Neuronal stem cell (in vitro differentiated cells): ENCODE results near the gene CBX4.

Source experiments
- DNase-seq: peaks from one replicate; pipeline ENCODE4 v3.0.0-alpha.2; 2013; ENCODE audit warnings: low spot score
- H2AFZ ChIP-seq: one replicate; pipeline ENCODE4 v1.6.1; 2013; ENCODE audit warnings: mild to moderate bottlenecking, low read length, inconsistent platforms
- H2AK5ac ChIP-seq: 2 replicates; pipeline ENCODE4 v1.6.1; 2013; ENCODE audit warnings: low read depth, mild to moderate bottlenecking, inconsistent platforms, low read length, moderate library complexity, mixed read lengths
- H2BK120ac ChIP-seq: 2 replicates; pipeline ENCODE4 v1.6.1; 2013; ENCODE audit warnings: low read depth, mild to moderate bottlenecking, inconsistent platforms, low read length, moderate library complexity, mixed read lengths
- H2BK12ac ChIP-seq: one replicate; pipeline ENCODE4 v1.6.1; 2013; ENCODE audit warnings: low read length, inconsistent platforms
- H2BK15ac ChIP-seq: 2 replicates; pipeline ENCODE4 v1.6.1; 2013; ENCODE audit warnings: mild to moderate bottlenecking, low read length, inconsistent platforms, mixed read lengths
- H2BK5ac ChIP-seq: one replicate; pipeline ENCODE4 v1.6.1; 2013; ENCODE audit warnings: inconsistent platforms, mild to moderate bottlenecking, low read length, moderate library complexity
- H3K14ac ChIP-seq: one replicate; pipeline ENCODE4 v1.6.1; 2013; ENCODE audit warnings: low read length, inconsistent platforms
- H3K18ac ChIP-seq: 2 replicates; pipeline ENCODE4 v1.6.1; 2013; ENCODE audit warnings: low read length, inconsistent platforms
- H3K23ac ChIP-seq: 2 replicates; pipeline ENCODE4 v1.6.1; 2013; ENCODE audit warnings: low read depth, mild to moderate bottlenecking, mixed read lengths, low read length, inconsistent platforms; ENCODE audit not compliant: poor library complexity
- H3K27ac ChIP-seq: replicated peaks from 3 replicates; pipeline ENCODE4 v1.5.1; 2013; ENCODE audit warnings: low read length, inconsistent platforms
- H3K27me3 ChIP-seq, 3 experiments: 2 replicates each; pipeline ENCODE4 v1.6.1; 2013; ENCODE audit warnings: low read length in 3 of 3, mild to moderate bottlenecking in 2 of 3, inconsistent platforms in 1 of 3, low read depth in 1 of 3, mixed read lengths in 1 of 3, moderate library complexity in 1 of 3; ENCODE audit not compliant: control insufficient read depth in 3 of 3, insufficient read depth in 3 of 3
- H3K36me3 ChIP-seq, 2 donors: replicated peaks in 1 of 2; 2 replicates each; pipeline ENCODE4 v1.6.1; 2013; ENCODE audit warnings: low read length in 2 of 2; ENCODE audit not compliant: control insufficient read depth in 2 of 2, insufficient read depth in 2 of 2
- H3K4ac ChIP-seq: 2 replicates; pipeline ENCODE4 v1.6.1; 2013; ENCODE audit warnings: inconsistent platforms, mild to moderate bottlenecking, low read length, moderate library complexity
- H3K4me1 ChIP-seq, 2 donors: 1 replicate in 1 of 2; 2 replicates in 1 of 2; pipeline ENCODE4 v1.6.1; 2013; ENCODE audit warnings: low read length in 2 of 2, low read depth in 1 of 2; ENCODE audit not compliant: control insufficient read depth in 2 of 2, insufficient read depth in 1 of 2
- H3K4me2 ChIP-seq: one replicate; pipeline ENCODE4 v1.6.1; 2013; ENCODE audit warnings: mild to moderate bottlenecking, low read length, inconsistent platforms; ENCODE audit not compliant: insufficient read depth, poor library complexity, severe bottlenecking
- H3K4me3 ChIP-seq, 2 donors: 2 replicates each; pipeline ENCODE4 v1.5.1; 2013; ENCODE audit warnings: low read length in 2 of 2, mild to moderate bottlenecking in 2 of 2, inconsistent platforms in 1 of 2, moderate library complexity in 1 of 2
- H3K79me1 ChIP-seq: one replicate; pipeline ENCODE4 v1.6.1; 2013; ENCODE audit warnings: low read depth, mild to moderate bottlenecking, inconsistent platforms, low read length, moderate library complexity
- H3K9ac ChIP-seq: one replicate; pipeline ENCODE4 v1.6.1; 2013; ENCODE audit warnings: mild to moderate bottlenecking, low read depth, low read length, inconsistent platforms; ENCODE audit not compliant: poor library complexity
- H3K9me3 ChIP-seq, 2 donors: replicated peaks in 1 of 2; 2 replicates each; pipeline versions ENCODE3 to v1.6.1; 2013; ENCODE audit warnings: low read length in 2 of 2, mild to moderate bottlenecking in 2 of 2, inconsistent platforms in 1 of 2, low read depth in 1 of 2, mixed read lengths in 1 of 2, moderate library complexity in 1 of 2; ENCODE audit not compliant: control insufficient read depth in 2 of 2, insufficient read depth in 1 of 2
- H4K8ac ChIP-seq: one replicate; pipeline ENCODE4 v1.6.1; 2013; ENCODE audit warnings: low read depth, mild to moderate bottlenecking, inconsistent platforms, low read length, moderate library complexity
- H4K91ac ChIP-seq: one replicate; pipeline ENCODE4 v1.6.1; 2013; ENCODE audit warnings: low read length, low read depth, mild to moderate bottlenecking, inconsistent platforms; ENCODE audit not compliant: poor library complexity
- WGBS, 2 donors: extraction: QIAGEN DNeasy Blood & Tissue Kit; methylation state at CpG; one replicate each; pipeline ENCODE4 v1.1.7; 2013; ENCODE audit warnings: missing lambda C conversion rate in 2 of 2, mixed read lengths in 1 of 2; ENCODE audit not compliant: insufficient read length in 2 of 2, insufficient replicate concordance in 1 of 2; ENCODE audit errors: extremely low coverage in 2 of 2; 5-methylcytosine and 5-hydroxymethylcytosine counted together

Gene CBX4

DNA sequence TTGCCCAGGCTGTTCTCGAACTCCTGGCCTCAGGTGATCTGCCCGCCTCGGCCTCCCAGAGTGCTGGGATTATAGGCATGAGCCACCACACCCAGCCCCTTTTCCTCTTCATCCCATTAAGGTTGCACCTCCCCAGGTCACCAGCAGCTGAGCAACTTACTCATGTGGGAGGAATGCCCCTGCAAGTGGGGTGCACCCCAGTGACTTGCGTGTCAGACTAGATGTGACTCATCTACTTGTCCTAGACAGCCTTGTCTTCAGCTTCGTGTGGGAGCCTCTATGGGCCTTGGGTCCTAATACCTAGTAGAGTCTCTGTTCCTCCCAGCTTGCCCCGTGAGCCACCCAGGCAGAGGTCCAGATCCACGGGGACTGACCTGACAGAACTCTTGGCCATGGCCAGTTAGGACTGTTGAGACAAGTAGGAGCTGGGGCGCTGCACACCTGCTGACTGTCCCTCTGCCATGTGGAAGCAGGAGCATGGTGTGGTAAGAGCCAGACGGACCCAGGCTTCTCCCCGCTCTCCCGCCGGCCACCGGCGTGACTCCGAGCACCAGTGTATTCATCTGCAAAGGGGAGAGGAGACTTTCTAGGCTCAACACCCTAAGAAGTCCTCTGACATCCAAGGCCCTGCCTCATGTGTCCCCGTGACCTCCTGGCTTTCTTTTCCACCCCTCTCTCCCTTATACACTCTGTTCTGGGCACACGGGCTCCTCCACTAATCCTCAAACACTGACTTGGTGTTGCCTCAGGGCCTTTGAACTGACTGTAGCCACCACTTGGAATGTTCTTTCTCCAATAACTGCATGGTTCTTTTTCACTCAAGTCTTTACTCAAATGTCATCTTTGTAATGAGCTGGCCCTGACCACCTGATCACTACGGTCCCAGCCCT lies 11.6 kb upstream of the CBX4 start:
- no peak for DNase-seq
- peak overlapping the region; percentile 77 for H3K18ac ChIP-seq
- H3K23ac ChIP-seq, result peak overlapping the region; percentile 17
- no peaks in the 10 kb centered on the region for H3K9me3 ChIP-seq
- H3K36me3 ChIP-seq, result no peaks in the 10 kb centered on the region
- H2BK120ac ChIP-seq, result peak overlapping the region; percentile 34
- H3K27me3 ChIP-seq, result peaks cover 0 to 27% (median 2%) of the 10 kb centered on the region in 3 experiments
- H3K79me1 ChIP-seq, result no peaks in the 10 kb centered on the region
- peak overlapping the region; percentile 24 for H3K4ac ChIP-seq
- H3K14ac ChIP-seq, result no peak overlapping the region
- peak overlapping the region in 1 of 2 donors; percentile 4 for H3K4me3 ChIP-seq
- no peak overlapping the region for H2AFZ ChIP-seq
- WGBS, 2 donors, result no CpG with 5 or more reads among the region's 18 CpGs
- peak overlapping the region; percentile 99 for H2BK12ac ChIP-seq
- peak overlapping the region; percentile 84 for H2BK15ac ChIP-seq
- H3K4me2 ChIP-seq, result no peak overlapping the region
- H2BK5ac ChIP-seq, result peak overlapping the region; percentile 85
- no peak overlapping the region for H3K27ac ChIP-seq
- peaks cover 7% of the 10 kb centered on the region in 2 donors for H3K4me1 ChIP-seq
- H4K91ac ChIP-seq, result no peak overlapping the region
- no peak overlapping the region for H4K8ac ChIP-seq
- peak overlapping the region; percentile 93 for H2AK5ac ChIP-seq
- H3K9ac ChIP-seq, result no peak overlapping the region

GRCh38 chr17:79849953-79850352 lies 10.7 kb upstream of the CBX4 start:
- H3K4me3 ChIP-seq, result no peak overlapping the region
- peak overlapping the region; percentile 86 for H2AFZ ChIP-seq
- no peak overlapping the region for H2BK12ac ChIP-seq
- no peak overlapping the region for H3K23ac ChIP-seq
- H3K9ac ChIP-seq, result no peak overlapping the region
- H3K36me3 ChIP-seq, result no peaks in the 10 kb centered on the region
- H3K14ac ChIP-seq, result peak overlapping the region; percentile 63
- H3K4me1 ChIP-seq, result peaks cover 10 to 14% of the 10 kb centered on the region in 2 donors
- H2BK15ac ChIP-seq, result no peak overlapping the region
- no peak overlapping the region for H2AK5ac ChIP-seq
- H3K9me3 ChIP-seq, result no peaks in the 10 kb centered on the region
- no peak overlapping the region for H4K91ac ChIP-seq
- H3K27ac ChIP-seq, result no peak overlapping the region
- WGBS, 2 donors, result no CpG with 5 or more reads among the region's 8 CpGs
- H3K4ac ChIP-seq, result no peak overlapping the region
- no peak overlapping the region for H4K8ac ChIP-seq
- no peak overlapping the region for H3K4me2 ChIP-seq
- H3K27me3 ChIP-seq, result peaks cover 0 to 24% (median 9%) of the 10 kb centered on the region in 3 experiments
- DNase-seq, result no peak
- H2BK5ac ChIP-seq, result peak overlapping the region; percentile 44
- peak overlapping the region; percentile 31 for H3K18ac ChIP-seq
- no peak overlapping the region for H2BK120ac ChIP-seq
- H3K79me1 ChIP-seq, result no peaks in the 10 kb centered on the region

DNA sequence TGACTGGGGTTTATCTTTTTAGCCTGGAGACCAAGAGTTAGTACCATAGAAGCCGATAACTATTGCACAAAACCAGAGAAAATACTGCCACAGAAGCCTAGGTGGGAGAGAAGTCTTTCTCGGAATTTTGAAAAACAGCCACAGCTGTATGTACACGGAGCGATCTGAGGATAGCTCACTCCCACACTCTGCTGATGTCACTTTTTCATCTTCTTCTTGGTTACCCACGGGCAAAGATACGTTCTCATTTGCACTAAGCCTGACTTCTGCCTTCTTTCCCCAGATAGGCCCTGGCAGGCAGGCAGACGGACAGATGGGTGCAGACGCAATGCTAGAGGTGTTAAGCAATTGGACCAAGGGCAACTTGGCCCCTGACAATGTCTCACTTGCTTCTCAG lies 9.1 kb upstream of the CBX4 start:
- DNase-seq, result no peak
- no peak overlapping the region for H2BK15ac ChIP-seq
- no CpG with 5 or more reads among the region's 8 CpGs for WGBS, 2 donors
- H3K4ac ChIP-seq, result no peak overlapping the region
- H3K18ac ChIP-seq, result peak overlapping the region; percentile 50
- H3K79me1 ChIP-seq, result no peaks in the 10 kb centered on the region
- no peak overlapping the region for H3K23ac ChIP-seq
- no peaks in the 10 kb centered on the region for H3K9me3 ChIP-seq
- no peak overlapping the region for H2AFZ ChIP-seq
- no peak overlapping the region for H3K4me3 ChIP-seq
- no peak overlapping the region for H4K8ac ChIP-seq
- H2BK5ac ChIP-seq, result no peak overlapping the region
- no peak overlapping the region for H3K14ac ChIP-seq
- H3K27ac ChIP-seq, result no peak overlapping the region
- H3K27me3 ChIP-seq, result peaks cover 5 to 28% (median 22%) of the 10 kb centered on the region in 3 experiments
- no peak overlapping the region for H2BK120ac ChIP-seq
- no peak overlapping the region for H2BK12ac ChIP-seq
- H3K4me1 ChIP-seq, result peaks cover 14 to 19% of the 10 kb centered on the region in 2 donors
- no peak overlapping the region for H3K4me2 ChIP-seq
- no peaks in the 10 kb centered on the region for H3K36me3 ChIP-seq
- no peak overlapping the region for H4K91ac ChIP-seq
- H2AK5ac ChIP-seq, result peak overlapping the region; percentile 5
- H3K9ac ChIP-seq, result no peak overlapping the region

- Histone ChIP-seq H3K14ac (no peak overlapping the region), H3K9me3 (no peaks in the 10 kb centered on the region), H3K23ac (no peak overlapping the region), H3K18ac (peak overlapping the region; percentile 7), H3K9ac (no peak overlapping the region), H3K4me3 (no peak overlapping the region), H2AK5ac (peak overlapping the region; percentile 23), H3K4ac (no peak overlapping the region), H2BK5ac (no peak overlapping the region), H3K79me1 (no peaks in the 10 kb centered on the region), H3K4me1 (peaks cover 14 to 19% of the 10 kb centered on the region in 2 donors), H3K36me3 (no peaks in the 10 kb centered on the region), H3K27me3 (peaks cover 10 to 34% (median 28%) of the 10 kb centered on the region in 3 experiments), H4K91ac (no peak overlapping the region), H3K27ac (no peak overlapping the region), H2AFZ (no peak overlapping the region), H4K8ac (no peak overlapping the region), H2BK12ac (no peak overlapping the region), H3K4me2 (no peak overlapping the region), H2BK15ac (no peak overlapping the region), H2BK120ac (no peak overlapping the region)
- WGBS, 2 donors, result no CpG with 5 or more reads among the region's 12 CpGs
- no peak for DNase-seq
These were observed 8.6 kb upstream of the CBX4 start for GRCh38 chr17:79847698-79848369.
